GM18519 (cell line): ENCODE measurements around the gene SPECC1L.

Experiments
- ATAC-seq: cut with Tn5 transposase; IDR thresholded peaks from one replicate; pipeline ENCODE4 v1.9.1; 2021; ENCODE audit warnings: mild to moderate bottlenecking, moderate library complexity; ENCODE audit not compliant: unreplicated experiment, low FRiP score

Gene SPECC1L

DNA sequence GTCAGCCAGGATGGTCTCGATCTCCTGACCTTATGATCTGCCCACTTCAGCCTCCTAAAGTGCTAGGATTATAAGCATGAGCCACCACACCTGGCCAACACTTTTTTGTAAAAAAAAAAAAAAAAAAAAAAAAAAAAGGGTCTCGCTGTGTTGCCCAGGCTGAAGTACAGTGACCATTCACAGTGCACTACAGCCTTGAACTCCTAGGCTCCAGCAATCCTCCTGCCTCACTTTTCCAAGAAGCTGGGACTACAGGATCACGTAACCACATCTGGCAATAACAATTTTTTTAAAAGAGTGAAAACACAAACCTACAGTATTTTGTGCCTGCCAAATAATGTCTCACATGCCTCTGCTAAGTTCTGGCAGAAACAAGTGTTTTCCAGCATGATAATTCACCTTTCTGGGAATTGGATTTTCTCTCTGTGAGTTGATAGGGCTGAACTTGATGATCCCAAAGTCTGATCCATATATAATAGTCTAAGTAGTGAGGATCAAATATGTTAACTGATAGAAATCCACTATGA lies 187.3 kb downstream of the SPECC1L start:
- ATAC-seq, result no peak

DNA sequence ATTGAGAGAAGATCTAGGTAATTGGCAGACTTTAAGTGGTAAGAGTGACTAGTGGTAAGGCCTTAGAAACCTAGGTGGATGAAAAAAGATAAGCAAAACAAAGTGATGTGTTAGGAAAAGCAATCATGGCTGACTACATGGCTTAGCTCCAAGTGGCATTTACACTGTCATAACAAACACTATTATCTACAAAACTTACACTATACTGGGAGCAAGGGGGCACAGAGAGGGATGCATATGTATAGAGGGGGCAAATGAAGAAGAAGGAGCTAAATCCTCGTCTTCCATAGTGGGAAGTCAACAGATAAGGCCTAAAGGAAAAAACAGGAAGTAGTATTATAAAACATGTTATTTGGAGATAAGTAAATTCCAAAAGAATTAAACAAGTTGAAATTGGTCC lies 189.3 kb downstream of the SPECC1L start:
- no peak for ATAC-seq

DNA sequence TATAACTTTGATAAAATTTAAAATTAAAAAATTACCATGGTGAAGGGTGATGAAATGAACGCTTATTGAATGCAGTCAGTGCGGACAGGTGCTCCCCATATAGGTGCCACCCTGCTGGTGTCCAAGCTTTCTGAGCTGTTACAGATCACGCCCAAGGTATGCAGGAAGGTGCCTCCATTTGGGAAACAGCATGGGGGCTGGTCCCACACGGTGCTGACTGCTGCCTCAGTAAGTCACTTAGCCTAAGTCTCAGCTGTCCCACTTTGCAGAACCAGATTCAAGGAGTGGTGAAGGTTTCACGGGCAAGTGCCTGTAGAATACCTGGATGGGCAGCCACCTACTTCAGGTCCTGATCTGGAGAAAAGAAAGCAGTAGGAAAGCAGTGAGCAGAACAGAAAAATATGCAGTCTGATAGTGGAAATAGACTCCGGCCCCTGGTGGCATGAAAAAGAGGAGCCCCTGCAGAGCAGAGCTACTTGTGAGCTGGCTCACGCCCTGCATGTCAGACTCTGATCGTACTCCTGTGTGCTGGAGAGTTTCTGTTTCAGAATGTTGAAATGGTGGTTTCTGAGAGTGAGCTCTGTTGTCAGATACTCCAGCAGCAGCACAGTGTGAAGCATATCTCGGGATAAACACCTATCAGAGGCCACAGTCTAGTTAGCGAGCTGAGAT lies 189.9 kb downstream of the SPECC1L start:
- ATAC-seq, result no peak

DNA sequence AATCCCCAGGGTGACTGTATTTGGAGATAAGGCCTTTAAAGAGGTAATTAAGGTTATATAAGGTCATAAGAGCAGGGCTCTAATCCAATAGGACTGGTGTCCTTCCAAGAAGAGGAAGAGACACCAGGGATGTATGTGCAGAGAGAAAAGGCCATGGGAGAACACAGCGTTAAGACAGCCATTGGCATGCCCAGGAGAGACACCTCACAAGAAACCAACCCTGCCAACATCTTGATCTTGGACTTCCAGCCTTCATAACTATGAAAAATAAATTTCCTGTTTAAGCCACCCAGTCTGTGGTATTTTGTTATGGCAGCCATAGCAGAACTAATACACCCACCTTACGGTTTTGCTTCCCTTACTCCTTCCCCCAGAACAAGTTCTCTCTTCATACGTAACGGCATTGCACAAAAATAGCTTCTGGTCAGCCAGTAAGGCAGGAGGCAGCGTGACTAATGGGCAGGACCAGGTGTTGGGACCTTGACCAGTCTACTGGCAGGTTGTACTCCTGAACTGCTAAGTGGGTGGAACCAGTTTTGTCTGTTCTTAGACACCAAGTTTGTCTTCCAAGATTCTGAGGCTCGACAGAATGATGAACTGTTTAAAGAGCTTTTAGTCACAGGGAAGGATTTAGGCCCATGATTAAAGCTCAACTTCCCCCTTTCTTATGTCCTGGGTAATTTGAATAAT lies 192.6 kb downstream of the SPECC1L start:
- ATAC-seq, result no peak

DNA sequence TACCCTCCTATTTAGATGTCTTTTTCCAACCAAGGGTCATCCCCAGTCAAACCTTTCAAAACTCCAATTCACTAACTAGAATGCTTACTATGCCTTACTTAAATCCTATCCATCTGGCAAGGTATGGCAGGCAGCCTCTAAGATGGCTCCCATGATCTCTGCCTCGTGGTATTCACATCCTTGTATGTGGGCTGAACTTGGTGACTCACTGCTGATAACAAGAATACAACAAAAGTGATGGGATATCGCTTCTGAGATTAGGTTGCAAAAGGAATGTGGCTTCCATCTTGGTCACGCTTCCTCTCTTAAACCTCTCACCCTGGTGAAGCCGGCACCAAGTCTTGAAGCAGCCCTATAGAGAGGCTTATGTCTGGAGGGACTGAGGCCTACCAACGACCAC lies 194.9 kb downstream of the SPECC1L start:
- no peak for ATAC-seq

DNA sequence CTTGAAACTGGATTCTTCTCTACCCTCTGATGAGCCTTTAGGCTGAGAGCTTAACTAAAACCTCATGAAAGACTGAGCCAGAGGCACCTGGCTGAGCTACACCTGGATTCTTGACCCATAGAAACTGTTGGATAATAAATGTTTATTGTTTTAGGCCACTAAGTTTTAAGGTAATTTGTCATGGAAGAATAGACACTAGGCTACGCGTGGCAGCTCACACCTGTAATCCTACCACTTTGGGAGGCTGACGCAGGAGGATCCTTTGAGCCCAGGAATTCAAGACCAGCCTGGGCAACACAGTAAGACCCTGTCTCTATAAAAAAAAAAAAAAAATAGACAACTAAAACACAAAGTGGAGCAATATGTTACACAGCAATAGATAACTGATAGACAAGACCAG lies 195.3 kb downstream of the SPECC1L start:
- ATAC-seq, result no peak

DNA sequence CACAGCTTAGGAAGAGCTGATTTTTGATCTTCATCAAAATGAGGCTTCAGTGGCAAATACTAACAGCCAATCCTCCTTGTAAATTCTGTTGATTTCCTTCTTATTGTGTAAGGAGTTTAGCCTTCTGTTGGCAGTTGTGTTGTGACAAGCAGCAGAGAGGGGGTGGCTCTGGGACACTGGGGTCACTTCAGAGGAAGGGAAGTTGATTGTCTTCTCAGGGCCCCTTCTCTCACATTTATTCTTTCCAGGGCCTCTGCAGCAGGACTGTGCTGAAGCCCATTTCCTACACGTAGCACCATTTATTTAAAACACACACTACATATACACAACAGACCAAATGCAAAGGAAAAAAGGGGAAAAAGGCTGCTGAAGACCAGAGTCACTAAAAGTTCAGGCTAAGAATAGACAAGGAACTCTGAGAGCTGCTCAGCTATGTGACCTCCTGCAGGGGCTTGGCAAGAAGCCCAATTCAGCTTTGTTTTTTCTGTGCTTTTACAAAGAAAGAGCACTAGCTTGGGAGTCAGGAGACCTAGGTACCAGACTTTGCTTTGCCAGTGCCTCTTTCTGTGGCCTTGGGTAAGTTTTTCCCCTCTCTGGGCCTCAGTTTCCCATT lies 196.2 kb downstream of the SPECC1L start:
- no peak for ATAC-seq

DNA sequence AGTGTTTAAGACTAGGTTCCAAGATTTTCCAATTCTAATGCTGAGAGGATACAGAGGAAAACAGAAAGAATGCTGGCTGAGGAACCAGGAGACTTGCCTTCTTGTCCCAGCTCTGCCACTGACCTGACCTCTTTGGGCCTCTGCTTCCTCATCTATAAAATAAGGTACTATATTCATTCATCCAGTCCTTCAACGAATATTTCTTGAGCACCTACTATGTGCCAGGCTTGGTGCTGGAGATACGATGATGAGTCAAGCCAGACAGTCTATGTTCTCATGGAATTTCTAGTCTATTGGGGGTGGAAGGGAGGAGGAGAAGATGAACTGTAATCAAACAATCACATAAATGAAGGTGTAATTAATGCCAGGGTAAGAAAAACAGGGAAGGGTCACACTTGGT lies 196.7 kb downstream of the SPECC1L start:
- no peak for ATAC-seq
